ENCODE results near the gene MAGI1.

MAGI1 gene

DNA sequence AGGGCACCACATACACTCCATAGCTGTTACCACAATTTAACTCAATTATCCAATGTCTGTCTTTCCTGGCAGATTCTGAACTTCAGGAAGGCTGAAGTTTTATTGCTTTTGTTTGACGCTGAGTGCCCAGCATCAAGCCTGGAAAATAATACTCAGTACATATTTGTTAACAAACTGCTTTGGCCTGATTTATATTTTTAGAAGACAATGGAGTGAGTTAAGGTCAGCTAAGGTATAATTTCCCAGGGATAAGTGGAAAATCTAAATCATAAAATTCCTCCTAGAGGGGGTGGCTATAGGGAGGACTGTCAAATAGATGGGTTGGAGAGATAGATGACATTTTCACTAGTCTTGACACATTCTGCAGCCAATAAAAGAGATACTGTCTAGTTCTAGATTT is 691.6 kb downstream of the MAGI1 start:
- Histone ChIP-seq H3K27me3 (no peaks in the 10 kb centered on the region), H3K9me3 (no peaks in the 10 kb centered on the region), H3K4me3 (ENCODE audit: low read depth in 1 of 2, low read length in 1 of 2) (no peak overlapping the region), H3K27ac (no peak overlapping the region), H3K4me1 (ENCODE audit: control insufficient read depth in 1 of 2, insufficient read depth in 1 of 2, low read depth in 1 of 2, low read length in 1 of 2) (no peaks in the 10 kb centered on the region), H3K36me3 (no peaks in the 10 kb centered on the region)
- TF ChIP-seq, protein P1, sequence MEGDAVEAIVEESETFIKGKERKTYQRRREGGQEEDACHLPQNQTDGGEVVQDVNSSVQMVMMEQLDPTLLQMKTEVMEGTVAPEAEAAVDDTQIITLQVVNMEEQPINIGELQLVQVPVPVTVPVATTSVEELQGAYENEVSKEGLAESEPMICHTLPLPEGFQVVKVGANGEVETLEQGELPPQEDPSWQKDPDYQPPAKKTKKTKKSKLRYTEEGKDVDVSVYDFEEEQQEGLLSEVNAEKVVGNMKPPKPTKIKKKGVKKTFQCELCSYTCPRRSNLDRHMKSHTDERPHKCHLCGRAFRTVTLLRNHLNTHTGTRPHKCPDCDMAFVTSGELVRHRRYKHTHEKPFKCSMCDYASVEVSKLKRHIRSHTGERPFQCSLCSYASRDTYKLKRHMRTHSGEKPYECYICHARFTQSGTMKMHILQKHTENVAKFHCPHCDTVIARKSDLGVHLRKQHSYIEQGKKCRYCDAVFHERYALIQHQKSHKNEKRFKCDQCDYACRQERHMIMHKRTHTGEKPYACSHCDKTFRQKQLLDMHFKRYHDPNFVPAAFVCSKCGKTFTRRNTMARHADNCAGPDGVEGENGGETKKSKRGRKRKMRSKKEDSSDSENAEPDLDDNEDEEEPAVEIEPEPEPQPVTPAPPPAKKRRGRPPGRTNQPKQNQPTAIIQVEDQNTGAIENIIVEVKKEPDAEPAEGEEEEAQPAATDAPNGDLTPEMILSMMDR (IDR thresholded peaks at IDR 0.05): no peak

DNA sequence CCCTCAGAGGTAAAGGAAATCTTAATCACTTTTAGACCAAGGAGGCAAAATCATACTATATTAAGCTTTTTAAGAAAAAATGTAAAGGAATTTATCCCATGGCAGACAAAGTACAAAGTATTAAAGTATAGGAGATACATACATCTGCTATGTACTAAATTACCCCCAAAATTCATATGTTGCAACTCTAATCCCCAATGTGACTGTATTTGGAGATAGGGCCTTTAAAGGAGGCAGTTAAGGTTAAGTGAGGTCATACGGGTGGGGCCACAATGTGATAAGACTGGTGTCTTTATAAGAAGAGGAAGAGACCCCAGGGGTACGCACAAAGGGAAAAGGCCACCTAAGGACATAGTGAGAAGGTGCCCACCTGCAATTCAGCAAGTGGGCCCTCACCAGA is 693.9 kb downstream of the MAGI1 start:
- H3K4me1 ChIP-seq (ENCODE audit: control insufficient read depth in 1 of 2, insufficient read depth in 1 of 2, low read depth in 1 of 2, low read length in 1 of 2): no peaks in the 10 kb centered on the region
- H3K27ac ChIP-seq: no peak overlapping the region
- TF ChIP-seq, protein P1 (IDR thresholded peaks at IDR 0.05): no peak
- H3K36me3 ChIP-seq: no peaks in the 10 kb centered on the region
- H3K4me3 ChIP-seq (ENCODE audit: low read depth in 1 of 2, low read length in 1 of 2): no peak overlapping the region
- H3K27me3 ChIP-seq: no peaks in the 10 kb centered on the region
- H3K9me3 ChIP-seq: no peaks in the 10 kb centered on the region

DNA sequence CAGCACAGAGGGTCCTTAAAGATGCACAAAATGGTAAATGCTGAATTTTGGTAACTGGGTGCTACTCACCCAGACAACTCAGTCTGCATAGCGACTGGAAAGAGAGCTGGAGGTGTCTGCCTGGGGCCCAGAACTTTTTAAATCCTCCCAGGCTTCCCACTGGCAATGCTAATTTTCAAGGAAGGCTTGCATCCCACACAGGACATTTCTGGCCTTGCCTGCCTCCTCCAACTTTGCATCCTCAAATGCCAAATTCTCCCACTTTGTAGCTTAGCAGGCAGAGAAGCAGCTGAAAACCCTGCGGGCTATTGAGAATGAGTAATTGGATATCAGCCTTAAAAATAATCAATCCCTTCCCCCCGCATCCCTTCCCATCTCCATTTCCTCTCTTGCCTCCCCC is 694.3 kb downstream of the MAGI1 start:
- H3K36me3 ChIP-seq: no peaks in the 10 kb centered on the region
- TF ChIP-seq, protein P1 (IDR thresholded peaks at IDR 0.05): no peak
- H3K27ac ChIP-seq: no peak overlapping the region

DNA sequence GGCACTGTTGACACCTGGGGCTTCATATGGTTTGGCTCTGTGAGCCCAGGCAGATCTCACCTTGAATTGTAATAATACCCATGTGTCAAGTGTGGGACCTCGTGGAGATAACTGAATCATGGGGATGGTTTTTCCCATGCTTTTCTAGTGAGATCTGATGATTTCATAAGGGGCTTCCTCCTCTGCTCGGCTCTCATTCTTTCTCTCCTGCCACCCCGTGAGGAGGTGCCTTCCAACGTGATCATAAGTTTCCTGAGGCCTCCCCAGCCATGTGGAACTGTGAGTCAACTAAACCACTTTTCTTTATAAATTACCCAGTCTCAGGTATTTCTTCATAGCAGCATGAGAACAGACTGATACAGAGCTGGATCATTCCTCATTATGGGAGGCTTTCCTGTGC is 695.0 kb downstream of the MAGI1 start:
- Histone ChIP-seq H3K27ac (no peak overlapping the region), H3K27me3 (no peaks in the 10 kb centered on the region), H3K4me3 (ENCODE audit: low read depth in 1 of 2, low read length in 1 of 2) (no peak overlapping the region), H3K4me1 (ENCODE audit: control insufficient read depth in 1 of 2, insufficient read depth in 1 of 2, low read depth in 1 of 2, low read length in 1 of 2) (no peaks in the 10 kb centered on the region), H3K9me3 (no peaks in the 10 kb centered on the region), H3K36me3 (no peaks in the 10 kb centered on the region)
- TF ChIP-seq, protein P1 (IDR thresholded peaks at IDR 0.05): no peak

More for the DNA sequence above, 694.3 kb downstream of the MAGI1 start:
- no peak overlapping the region for H3K4me3 ChIP-seq (ENCODE audit: low read depth in 1 of 2, low read length in 1 of 2)
- H3K4me1 ChIP-seq (ENCODE audit: control insufficient read depth in 1 of 2, insufficient read depth in 1 of 2, low read depth in 1 of 2, low read length in 1 of 2): no peaks in the 10 kb centered on the region
- no peaks in the 10 kb centered on the region for H3K27me3 ChIP-seq
- no peaks in the 10 kb centered on the region for H3K9me3 ChIP-seq

DNA sequence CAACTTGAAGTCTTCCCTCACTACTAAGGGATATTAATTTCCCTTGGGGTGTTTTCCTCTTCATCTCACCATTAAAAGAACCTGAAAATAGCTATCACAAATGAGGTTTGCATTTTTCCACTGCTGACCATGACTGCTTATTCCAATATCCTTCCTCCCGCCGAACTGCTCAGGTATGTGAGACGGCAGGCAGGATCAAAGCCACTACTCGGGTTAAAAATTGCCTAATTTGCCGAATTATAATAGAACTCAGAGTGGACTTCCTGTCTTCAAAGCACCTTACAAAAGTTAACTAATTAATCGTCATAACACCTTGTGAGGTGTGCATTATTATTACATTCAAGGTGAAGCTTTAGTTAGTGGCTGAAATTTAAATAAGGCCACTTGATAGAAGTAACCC is 695.7 kb downstream of the MAGI1 start:
- Histone ChIP-seq H3K4me3 (ENCODE audit: low read depth in 1 of 2, low read length in 1 of 2) (no peak overlapping the region), H3K36me3 (no peaks in the 10 kb centered on the region), H3K9me3 (no peaks in the 10 kb centered on the region), H3K27me3 (no peaks in the 10 kb centered on the region), H3K27ac (no peak overlapping the region), H3K4me1 (ENCODE audit: control insufficient read depth in 1 of 2, insufficient read depth in 1 of 2, low read depth in 1 of 2, low read length in 1 of 2) (no peaks in the 10 kb centered on the region)
- TF ChIP-seq, protein P1 (IDR thresholded peaks at IDR 0.05): no peak

Data from neutrophil (primary cell).